K562 (cell line): ENCODE data around the gene ANO10. TPM values are rescaled to one million over a fixed set of nuclear protein-coding genes. Genes with fewer than 3 reads are reported as not detected.

Experiments used
- ARID1B ChIP-seq: fragments of 450-650 bp; IDR thresholded peaks from 2 replicates; pipeline ENCODE4 v1.6.1; 2016; ENCODE audit warnings: antibody characterized with exemption, mild to moderate bottlenecking, inconsistent platforms
- CBX2 ChIP-seq: fragments of 200-600 bp; sonication (generic); IDR thresholded peaks from one replicate; pipeline ENCODE4 v1.6.1; 2012; ENCODE audit warnings: mild to moderate bottlenecking, low read length, inconsistent platforms; ENCODE audit not compliant: insufficient read depth, poor library complexity, severe bottlenecking
- DDX20 ChIP-seq: fragments of 450-650 bp; IDR thresholded peaks from 2 replicates; pipeline ENCODE4 v1.6.1; 2016; ENCODE audit warnings: missing genetic modification characterization, low read depth, mild to moderate bottlenecking, missing compliant biosample characterization, moderate library complexity
- ETV6 ChIP-seq, 3 experiments: fragments of 150-350 bp in 1 of 3; sonication (generic) in 1 of 3; formaldehyde crosslinking in 1 of 3; IDR thresholded peaks; 2 replicates each; pipeline versions ENCODE4 v1.6.1 to v1.8.0; 2014 to 2022; ENCODE audit warnings: borderline replicate concordance in 2 of 3, low read depth in 2 of 3, antibody characterized with exemption in 1 of 3, low read length in 1 of 3, mild to moderate bottlenecking in 1 of 3, missing genetic modification reagents in 1 of 3
- MTA1 ChIP-seq: fragments of 450-650 bp; IDR thresholded peaks from 2 replicates; pipeline ENCODE4 v1.6.1; 2017; ENCODE audit warnings: borderline replicate concordance
- PTRF ChIP-seq: fragments of 450-650 bp; IDR thresholded peaks from 2 replicates; pipeline ENCODE4 v1.6.1; 2016; ENCODE audit warnings: mild to moderate bottlenecking, missing genetic modification characterization, missing compliant biosample characterization
- RBM22 ChIP-seq: fragments of 200-400 bp; formaldehyde crosslinking; IDR thresholded peaks from 2 replicates; pipeline ENCODE4 v1.6.1; 2018; ENCODE audit warnings: low read length, low read depth; ENCODE audit not compliant: poor library complexity, severe bottlenecking
- RBM39 ChIP-seq: fragments of 200-400 bp; formaldehyde crosslinking; optimal IDR thresholded peaks from 2 replicates; pipeline ENCODE3; 2018; ENCODE audit warnings: low read depth, low read length
- TRIM24 ChIP-seq, 2 experiments: fragments of 450-650 bp; IDR thresholded peaks; 2 replicates each; pipeline ENCODE4 v1.6.1; 2016
- ZNF589 ChIP-seq: fragments of 200-800 bp; sonication (Bioruptor generic); IDR thresholded peaks from 2 replicates; pipeline ENCODE4 v1.6.1; 2016; ENCODE audit warnings: low read depth, missing genetic modification characterization, missing compliant biosample characterization
- ZNF644 ChIP-seq: fragments of 200-800 bp; sonication (Bioruptor generic); IDR thresholded peaks from 2 replicates; pipeline ENCODE4 v1.6.1; 2016; ENCODE audit warnings: low read depth, missing genetic modification characterization, missing compliant biosample characterization
- polyA plus RNA-seq, 8 experiments: library from polyadenylated mRNA; depleted of rRNA in 4 of 8; stranded (reverse) in 5 of 8; unstranded in 3 of 8; fragments of >200 nt; fragmentation: Nextera tagmentation in 2 of 8; fragmentation: Illumina TruSeq in 1 of 8; extraction: Ambion mirVana in 2 of 8; extraction: Trizol in 1 of 8; gene quantifications; 2 replicates each; pipeline versions ENCODE4 v1.2.1 to v1.2.3, GENCODE V29; 2011 to 2014; ENCODE audit warnings: inconsistent platforms in 1 of 8, missing spikeins in 1 of 8
- total RNA-seq, 7 experiments: library from RNA; depleted of rRNA in 6 of 7; stranded (reverse); fragments of >200 nt in 6 of 7; fragmentation: Illumina TruSeq in 2 of 7; extraction: Trizol in 2 of 7; gene quantifications; 2 replicates each; pipeline versions ENCODE4 v1.2.1 to v1.2.3, GENCODE V29; 2011 to 2021; ENCODE audit warnings: low replicate concordance in 1 of 7
- TF ChIP-seq, protein P1 (sequence below), 2 experiments: fragments of 450-650 bp; formaldehyde crosslinking in 1 of 2; IDR thresholded peaks; 2 replicates each; pipeline versions ENCODE4 v1.4.0 to v1.6.1; 2014 to 2020; ENCODE audit warnings: mild to moderate bottlenecking in 2 of 2, borderline replicate concordance in 1 of 2, low read depth in 1 of 2
- TF ChIP-seq, protein P2 (sequence below), 2 experiments: fragments of 450-650 bp; IDR thresholded peaks; 2 replicates each; pipeline ENCODE4 v1.6.1; 2016
- TF ChIP-seq, protein P3 (sequence below): sonication (generic); formaldehyde crosslinking; IDR thresholded peaks from 2 replicates; pipeline ENCODE4 v1.8.0; 2022; ENCODE audit warnings: mild to moderate bottlenecking, missing genetic modification reagents

The ANO10 gene
- total and polyA plus RNA-seq, 9 of the 15 experiments (the other 6 are each of a cell fraction or from before 2014, with no cell fraction given), result 6.4 to 46.0 (median 32.3) TPM

DNA sequence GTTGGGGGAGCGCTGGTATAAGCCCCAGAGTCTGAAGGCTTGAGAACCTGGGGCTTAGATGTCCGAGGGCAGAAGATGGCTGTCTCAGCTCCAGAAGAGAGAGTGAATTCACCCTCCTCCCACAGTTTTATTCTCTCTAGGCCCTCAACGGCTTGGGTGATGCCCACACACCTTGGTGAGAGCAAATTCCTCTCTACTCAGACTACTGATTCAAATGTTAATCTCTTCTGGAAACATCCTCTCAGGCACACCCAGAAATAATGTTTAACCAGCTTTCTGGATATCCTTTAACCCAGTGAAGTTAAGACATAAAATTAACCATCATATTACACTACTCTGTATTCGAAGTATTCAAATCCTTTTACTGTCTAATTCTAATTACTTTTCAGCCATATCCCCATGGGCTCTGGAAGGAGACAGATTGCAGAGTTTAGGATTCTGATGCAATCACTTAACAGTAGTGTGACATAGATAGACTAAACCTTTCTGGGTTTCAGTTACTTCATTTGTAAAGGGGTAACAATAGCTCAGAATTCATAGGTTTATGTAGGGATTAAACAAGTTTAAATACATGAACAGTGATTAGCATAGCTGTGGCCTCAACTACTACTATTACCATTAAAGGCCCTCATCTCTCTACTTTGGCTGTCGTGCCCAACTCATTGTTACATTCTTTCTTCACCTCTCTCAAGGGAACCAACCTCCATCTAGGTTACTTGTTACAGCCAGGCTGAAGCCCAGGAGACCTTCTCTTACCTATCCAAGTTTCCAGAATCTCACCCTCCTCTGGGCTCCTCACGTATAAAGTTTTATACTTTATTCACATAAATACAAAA is 25.7 kb upstream of the ANO10 start (continued):
- peak; percentile 23; the same call in 1 of the 2 replicates for TF ChIP-seq ZNF644 (tag)
- 0 out of 4 replicates have a peak, but pooled peaks of 1 of the 2 experiments have one; percentile 12 for TF ChIP-seq ETV6 (IDR thresholded peaks at IDR 0.05; ENCODE audit: borderline replicate concordance in 1 of 2, low read depth in 2 of 2, low read length in 1 of 2)
- no peak for TF ChIP-seq ETV6 (CRISPR knock-in tag; IDR thresholded peaks at IDR 0.05; ENCODE audit: borderline replicate concordance)
- no peak for TF ChIP-seq RBM39
- 0 out of 2 replicates have a peak, but pooled peaks have one; percentile 38 for TF ChIP-seq DDX20 (tag)
- TF ChIP-seq, protein P1, sequence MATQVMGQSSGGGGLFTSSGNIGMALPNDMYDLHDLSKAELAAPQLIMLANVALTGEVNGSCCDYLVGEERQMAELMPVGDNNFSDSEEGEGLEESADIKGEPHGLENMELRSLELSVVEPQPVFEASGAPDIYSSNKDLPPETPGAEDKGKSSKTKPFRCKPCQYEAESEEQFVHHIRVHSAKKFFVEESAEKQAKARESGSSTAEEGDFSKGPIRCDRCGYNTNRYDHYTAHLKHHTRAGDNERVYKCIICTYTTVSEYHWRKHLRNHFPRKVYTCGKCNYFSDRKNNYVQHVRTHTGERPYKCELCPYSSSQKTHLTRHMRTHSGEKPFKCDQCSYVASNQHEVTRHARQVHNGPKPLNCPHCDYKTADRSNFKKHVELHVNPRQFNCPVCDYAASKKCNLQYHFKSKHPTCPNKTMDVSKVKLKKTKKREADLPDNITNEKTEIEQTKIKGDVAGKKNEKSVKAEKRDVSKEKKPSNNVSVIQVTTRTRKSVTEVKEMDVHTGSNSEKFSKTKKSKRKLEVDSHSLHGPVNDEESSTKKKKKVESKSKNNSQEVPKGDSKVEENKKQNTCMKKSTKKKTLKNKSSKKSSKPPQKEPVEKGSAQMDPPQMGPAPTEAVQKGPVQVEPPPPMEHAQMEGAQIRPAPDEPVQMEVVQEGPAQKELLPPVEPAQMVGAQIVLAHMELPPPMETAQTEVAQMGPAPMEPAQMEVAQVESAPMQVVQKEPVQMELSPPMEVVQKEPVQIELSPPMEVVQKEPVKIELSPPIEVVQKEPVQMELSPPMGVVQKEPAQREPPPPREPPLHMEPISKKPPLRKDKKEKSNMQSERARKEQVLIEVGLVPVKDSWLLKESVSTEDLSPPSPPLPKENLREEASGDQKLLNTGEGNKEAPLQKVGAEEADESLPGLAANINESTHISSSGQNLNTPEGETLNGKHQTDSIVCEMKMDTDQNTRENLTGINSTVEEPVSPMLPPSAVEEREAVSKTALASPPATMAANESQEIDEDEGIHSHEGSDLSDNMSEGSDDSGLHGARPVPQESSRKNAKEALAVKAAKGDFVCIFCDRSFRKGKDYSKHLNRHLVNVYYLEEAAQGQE (IDR thresholded peaks at IDR 0.05; ENCODE audit: borderline replicate concordance), result no peak
- TF ChIP-seq, protein P1 (CRISPR knock-in tag; IDR thresholded peaks at IDR 0.05; ENCODE audit: low read depth), result no peak
- peak; percentile 19; the same call in 1 of the 2 replicates for TF ChIP-seq ARID1B
- TF ChIP-seq ZNF589 (CRISPR knock-in tag), result peak; percentile 67
- TF ChIP-seq TRIM24 (IDR thresholded peaks at IDR 0.05), result peak; percentile 75 to 78; a peak in 3 of 4 replicates
- TF ChIP-seq MTA1, result no peak
- TF ChIP-seq RBM22, result no peak
- TF ChIP-seq PTRF, result 0 out of 2 replicates have a peak, but pooled peaks have one; percentile 5
- no peak for TF ChIP-seq CBX2
- TF ChIP-seq, protein P2, sequence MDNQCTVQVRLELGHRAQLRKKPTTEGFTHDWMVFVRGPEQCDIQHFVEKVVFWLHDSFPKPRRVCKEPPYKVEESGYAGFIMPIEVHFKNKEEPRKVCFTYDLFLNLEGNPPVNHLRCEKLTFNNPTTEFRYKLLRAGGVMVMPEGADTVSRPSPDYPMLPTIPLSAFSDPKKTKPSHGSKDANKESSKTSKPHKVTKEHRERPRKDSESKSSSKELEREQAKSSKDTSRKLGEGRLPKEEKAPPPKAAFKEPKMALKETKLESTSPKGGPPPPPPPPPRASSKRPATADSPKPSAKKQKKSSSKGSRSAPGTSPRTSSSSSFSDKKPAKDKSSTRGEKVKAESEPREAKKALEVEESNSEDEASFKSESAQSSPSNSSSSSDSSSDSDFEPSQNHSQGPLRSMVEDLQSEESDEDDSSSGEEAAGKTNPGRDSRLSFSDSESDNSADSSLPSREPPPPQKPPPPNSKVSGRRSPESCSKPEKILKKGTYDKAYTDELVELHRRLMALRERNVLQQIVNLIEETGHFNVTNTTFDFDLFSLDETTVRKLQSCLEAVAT (IDR thresholded peaks at IDR 0.05), result no peak
- TF ChIP-seq, protein P3, sequence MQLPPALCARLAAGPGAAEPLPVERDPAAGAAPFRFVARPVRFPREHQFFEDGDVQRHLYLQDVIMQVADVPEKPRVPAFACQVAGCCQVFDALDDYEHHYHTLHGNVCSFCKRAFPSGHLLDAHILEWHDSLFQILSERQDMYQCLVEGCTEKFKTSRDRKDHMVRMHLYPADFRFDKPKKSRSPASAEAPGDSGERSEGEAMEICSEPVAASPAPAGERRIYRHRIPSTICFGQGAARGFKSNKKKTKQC, result no peak
